Trophoblast cell (in vitro differentiated cells and primary cell): Measurements from ENCODE around the gene MOV10.
A peak's percentile ranks its signal among the peaks of the same experiment; 100 is the strongest.

ENCODE experiments used
- DNase-seq, 2 donors: peaks; one replicate each; pipeline ENCODE4 v3.0.0-alpha.2; 2016
- H2AFZ ChIP-seq: 2 replicates; pipeline ENCODE4 v1.6.1; 2013; ENCODE audit warnings: low read length, moderate library complexity, mild to moderate bottlenecking; ENCODE audit not compliant: insufficient read depth, poor library complexity
- H2AK5ac ChIP-seq: 2 replicates; pipeline ENCODE4 v1.6.1; 2013; ENCODE audit warnings: mild to moderate bottlenecking, low read length
- H2BK120ac ChIP-seq: 2 replicates; pipeline ENCODE4 v1.6.1; 2013; ENCODE audit warnings: low read length, mild to moderate bottlenecking, moderate library complexity; ENCODE audit not compliant: insufficient read depth, poor library complexity
- H2BK12ac ChIP-seq: 2 replicates; pipeline ENCODE4 v1.6.1; 2013; ENCODE audit warnings: mild to moderate bottlenecking, low read length, moderate library complexity
- H2BK5ac ChIP-seq: 2 replicates; pipeline ENCODE4 v1.6.1; 2013; ENCODE audit warnings: low read length, low read depth, moderate library complexity, mild to moderate bottlenecking; ENCODE audit not compliant: poor library complexity
- H3K14ac ChIP-seq: 2 replicates; pipeline ENCODE4 v1.6.1; 2013; ENCODE audit warnings: mild to moderate bottlenecking, low read length
- H3K18ac ChIP-seq: 2 replicates; pipeline ENCODE4 v1.6.1; 2013; ENCODE audit warnings: mild to moderate bottlenecking, low read length
- H3K23ac ChIP-seq: 2 replicates; pipeline ENCODE4 v1.6.1; 2013; ENCODE audit warnings: low read length
- H3K27ac ChIP-seq: 2 replicates; pipeline ENCODE4 v1.5.1; 2013; ENCODE audit warnings: low read depth, mild to moderate bottlenecking, inconsistent platforms, low read length, moderate library complexity
- H3K27me3 ChIP-seq: 2 replicates; pipeline ENCODE4 v1.6.1; 2013; ENCODE audit warnings: inconsistent platforms, mild to moderate bottlenecking, low read length, moderate library complexity; ENCODE audit not compliant: insufficient read depth
- H3K36me3 ChIP-seq, 2 experiments: 1 replicate in 1 of 2; 2 replicates in 1 of 2; pipeline ENCODE4 v1.6.1; 2013; ENCODE audit warnings: low read length in 2 of 2, mild to moderate bottlenecking in 2 of 2, moderate library complexity in 1 of 2; ENCODE audit not compliant: insufficient read depth in 2 of 2, control insufficient read depth in 1 of 2
- H3K4ac ChIP-seq: 2 replicates; pipeline ENCODE4 v1.6.1; 2013; ENCODE audit warnings: low read depth, mild to moderate bottlenecking, low read length, moderate library complexity
- H3K4me1 ChIP-seq, 2 experiments: 1 replicate in 1 of 2; 2 replicates in 1 of 2; pipeline ENCODE4 v1.6.1; 2013; ENCODE audit warnings: low read length in 2 of 2, mild to moderate bottlenecking in 2 of 2, moderate library complexity in 1 of 2; ENCODE audit not compliant: insufficient read depth in 2 of 2, control insufficient read depth in 1 of 2
- H3K4me2 ChIP-seq: 2 replicates; pipeline ENCODE4 v1.6.1; 2013; ENCODE audit warnings: inconsistent platforms, mild to moderate bottlenecking, low read length, moderate library complexity
- H3K4me3 ChIP-seq: 2 replicates; pipeline ENCODE4 v1.5.1; 2013; ENCODE audit warnings: mild to moderate bottlenecking, low read depth, low read length, inconsistent platforms
- H3K79me1 ChIP-seq: one replicate; pipeline ENCODE4 v1.6.1; 2013; ENCODE audit warnings: low read length
- H3K79me2 ChIP-seq: 2 replicates; pipeline ENCODE4 v1.6.1; 2013; ENCODE audit warnings: low read length, mild to moderate bottlenecking; ENCODE audit not compliant: control insufficient read depth, insufficient read depth, poor library complexity
- H3K9ac ChIP-seq: 2 replicates; pipeline ENCODE4 v1.6.1; 2013; ENCODE audit warnings: mild to moderate bottlenecking, low read length
- H3K9me3 ChIP-seq: 2 replicates; pipeline ENCODE4 v1.6.1; 2013; ENCODE audit warnings: low read depth, mild to moderate bottlenecking, control low read depth, inconsistent platforms, low read length; ENCODE audit not compliant: insufficient read depth
- H4K12ac ChIP-seq: 2 replicates; pipeline ENCODE4 v1.6.1; 2013; ENCODE audit warnings: low read depth, mild to moderate bottlenecking, low read length, moderate library complexity
- H4K8ac ChIP-seq: 2 replicates; pipeline ENCODE4 v1.6.1; 2013; ENCODE audit warnings: low read depth, mild to moderate bottlenecking, low read length, moderate library complexity
- H4K91ac ChIP-seq: one replicate; pipeline ENCODE4 v1.6.1; 2013; ENCODE audit warnings: low read depth, mild to moderate bottlenecking, low read length, moderate library complexity
- WGBS: extraction: QIAGEN DNeasy Blood & Tissue Kit; methylation state at CpG from one replicate; pipeline ENCODE4 v1.1.7; 2013; ENCODE audit warnings: missing lambda C conversion rate; ENCODE audit not compliant: insufficient read length, insufficient coverage; ENCODE audit errors: extremely low coverage; 5-methylcytosine and 5-hydroxymethylcytosine counted together

MOV10 gene

DNA sequence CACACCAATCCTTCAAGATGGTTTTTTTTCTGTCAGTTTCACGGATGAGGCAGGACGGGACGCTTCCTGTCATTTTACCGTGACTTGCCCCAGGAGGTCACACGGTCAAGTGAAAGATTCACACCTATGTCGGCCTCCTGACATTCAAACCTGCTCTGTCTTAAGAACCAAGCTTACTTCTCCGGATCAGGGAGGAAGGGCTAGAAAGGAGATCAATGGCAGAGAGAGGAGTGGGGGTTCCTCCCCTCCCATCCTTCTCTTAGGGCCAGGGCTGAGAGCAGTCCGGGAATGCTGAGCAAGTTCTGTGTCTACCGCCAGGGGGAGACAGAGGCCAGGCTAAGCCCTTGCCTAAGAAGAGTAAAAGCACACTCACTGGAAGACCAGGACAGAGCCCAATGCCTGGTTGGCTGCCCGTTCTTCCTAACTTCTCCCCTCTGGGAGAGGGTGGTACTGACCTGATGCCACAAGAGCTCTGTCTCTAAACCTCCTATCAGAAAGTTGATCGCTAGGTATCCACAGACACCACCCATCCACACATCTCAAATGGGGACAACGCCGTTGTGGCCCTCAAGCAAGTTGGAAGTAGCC lies 41.8 kb downstream of the MOV10 start:
- Histone ChIP-seq H3K36me3 (no peaks in the 10 kb centered on the region), H3K4me1 (peaks cover 8 to 17% of the 10 kb centered on the region in 2 experiments), H3K9me3 (no peaks in the 10 kb centered on the region), H3K79me1 (no peaks in the 10 kb centered on the region), H4K8ac (no peak overlapping the region), H2AK5ac (no peak overlapping the region), H2BK12ac (peak overlapping the region; percentile 5), H3K4me2 (peak overlapping the region; percentile 99), H3K79me2 (no peaks in the 10 kb centered on the region), H3K23ac (no peak overlapping the region), H2BK5ac (no peak overlapping the region), H3K4me3 (no peak overlapping the region), H4K12ac (no peak overlapping the region), H3K14ac (no peak overlapping the region), H2BK120ac (no peak overlapping the region), H3K4ac (no peak overlapping the region), H3K18ac (no peak overlapping the region), H3K27ac (no peak overlapping the region), H4K91ac (no peak overlapping the region), H3K27me3 (no peaks in the 10 kb centered on the region), H2AFZ (no peak overlapping the region), H3K9ac (no peak overlapping the region)
- no CpG with 5 or more reads among the region's 13 CpGs for WGBS
- peak; percentile 92 to 98 for DNase-seq

DNA sequence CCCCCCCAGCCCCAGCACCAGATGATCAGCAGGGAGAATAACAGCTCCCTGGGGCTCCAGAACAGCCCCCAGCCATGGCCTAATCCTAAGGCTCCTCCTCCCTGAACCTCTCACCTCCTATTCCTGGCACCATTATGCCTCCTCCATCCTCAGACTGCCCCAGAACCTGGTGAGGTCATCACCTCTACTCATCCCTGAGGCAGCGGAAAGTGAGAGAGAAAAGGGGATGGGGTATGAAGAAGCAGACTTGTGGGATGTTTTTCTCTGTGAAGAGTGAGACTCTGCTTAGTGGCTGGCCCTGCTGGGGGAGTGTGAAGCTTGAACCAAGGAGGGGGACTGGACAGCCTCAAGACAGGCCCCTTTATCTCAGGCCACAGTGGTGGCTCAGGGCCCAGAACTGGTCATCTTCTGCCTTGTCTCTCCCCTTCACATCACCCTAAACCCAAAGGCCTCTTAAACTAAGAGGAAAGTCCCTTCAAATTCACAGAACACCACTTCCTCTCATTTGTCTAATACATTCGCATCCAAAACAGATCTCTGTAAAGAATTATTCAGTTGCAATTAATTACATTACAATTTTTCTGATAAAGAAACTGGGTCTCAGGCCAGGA lies 42.9 kb downstream of the MOV10 start:
- H3K14ac ChIP-seq, result no peak overlapping the region
- no peak for DNase-seq
- H3K4me2 ChIP-seq, result no peak overlapping the region
- no peaks in the 10 kb centered on the region for H3K79me2 ChIP-seq
- H3K9me3 ChIP-seq, result no peaks in the 10 kb centered on the region
- no peak overlapping the region for H2AK5ac ChIP-seq
- no peaks in the 10 kb centered on the region for H3K27me3 ChIP-seq
- no peak overlapping the region for H3K4me3 ChIP-seq
- no peak overlapping the region for H2BK12ac ChIP-seq
- no peak overlapping the region for H3K23ac ChIP-seq
- no peaks in the 10 kb centered on the region for H3K36me3 ChIP-seq
- no CpG with 5 or more reads among the region's 2 CpGs for WGBS
- no peak overlapping the region for H4K91ac ChIP-seq
- peaks cover 12 to 18% of the 10 kb centered on the region in 2 experiments for H3K4me1 ChIP-seq
- no peak overlapping the region for H4K8ac ChIP-seq
- H2BK120ac ChIP-seq, result no peak overlapping the region
- H3K18ac ChIP-seq, result no peak overlapping the region
- H3K9ac ChIP-seq, result no peak overlapping the region
- no peak overlapping the region for H3K27ac ChIP-seq
- no peak overlapping the region for H2BK5ac ChIP-seq
- H2AFZ ChIP-seq, result no peak overlapping the region
- no peak overlapping the region for H3K4ac ChIP-seq
- no peaks in the 10 kb centered on the region for H3K79me1 ChIP-seq
- H4K12ac ChIP-seq, result no peak overlapping the region

DNA sequence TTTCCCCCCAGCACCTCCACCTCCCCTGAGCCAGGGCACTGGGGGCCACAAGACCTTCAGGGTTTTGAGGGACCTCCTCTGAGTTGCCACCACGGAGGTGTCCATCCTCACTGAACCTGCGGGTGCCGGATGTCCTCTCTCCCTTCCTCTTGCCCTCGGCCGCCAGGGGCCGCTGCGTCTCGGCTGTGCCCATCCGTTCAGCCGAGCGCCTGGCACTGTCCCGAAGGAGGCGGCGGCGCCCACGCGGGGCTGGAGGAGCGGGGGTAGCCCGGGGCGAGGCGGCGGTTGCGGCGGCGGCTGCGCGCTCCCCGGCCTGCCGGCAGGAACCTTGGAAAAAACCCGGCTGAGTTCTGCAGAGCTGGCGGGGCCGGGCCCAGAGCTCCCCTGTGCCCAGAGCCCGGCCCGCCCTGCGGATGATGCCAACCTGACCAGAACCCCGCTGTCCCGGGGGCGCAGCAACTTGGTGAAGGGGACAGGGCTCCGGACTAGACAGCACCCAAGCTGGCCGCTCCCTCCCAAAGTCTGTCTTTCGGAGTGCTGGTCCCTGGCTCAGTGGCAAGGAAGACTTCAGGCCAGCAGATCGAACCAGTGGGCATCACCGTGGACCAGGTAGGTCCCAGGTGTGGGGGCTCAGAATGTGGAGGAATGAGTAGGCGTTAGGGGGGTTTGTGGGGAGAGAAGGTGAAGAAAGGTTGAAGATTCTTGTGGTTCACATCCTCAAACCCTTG lies 44.4 kb downstream of the MOV10 start:
- no peaks in the 10 kb centered on the region for H3K79me1 ChIP-seq
- DNase-seq, result peak; percentile 61 to 84
- no peak overlapping the region for H3K27ac ChIP-seq
- H4K12ac ChIP-seq, result no peak overlapping the region
- H2BK120ac ChIP-seq, result no peak overlapping the region
- H2AK5ac ChIP-seq, result no peak overlapping the region
- H3K36me3 ChIP-seq, result no peaks in the 10 kb centered on the region
- no peak overlapping the region for H3K14ac ChIP-seq
- 100% methylated on average over 1 of the region's 44 CpGs for WGBS
- peak overlapping the region; percentile 44 for H3K4me2 ChIP-seq
- no peak overlapping the region for H4K91ac ChIP-seq
- no peak overlapping the region for H3K4ac ChIP-seq
- H3K4me1 ChIP-seq, result peaks cover 19 to 20% of the 10 kb centered on the region in 2 experiments
- no peak overlapping the region for H3K9ac ChIP-seq
- H3K79me2 ChIP-seq, result no peaks in the 10 kb centered on the region
- H3K4me3 ChIP-seq, result no peak overlapping the region
- H2BK5ac ChIP-seq, result no peak overlapping the region
- H3K27me3 ChIP-seq, result no peaks in the 10 kb centered on the region
- H3K23ac ChIP-seq, result no peak overlapping the region
- peak overlapping the region; percentile 15 for H4K8ac ChIP-seq
- peak overlapping the region; percentile 23 for H2AFZ ChIP-seq
- no peak overlapping the region for H2BK12ac ChIP-seq
- H3K18ac ChIP-seq, result no peak overlapping the region
- H3K9me3 ChIP-seq, result no peaks in the 10 kb centered on the region

DNA sequence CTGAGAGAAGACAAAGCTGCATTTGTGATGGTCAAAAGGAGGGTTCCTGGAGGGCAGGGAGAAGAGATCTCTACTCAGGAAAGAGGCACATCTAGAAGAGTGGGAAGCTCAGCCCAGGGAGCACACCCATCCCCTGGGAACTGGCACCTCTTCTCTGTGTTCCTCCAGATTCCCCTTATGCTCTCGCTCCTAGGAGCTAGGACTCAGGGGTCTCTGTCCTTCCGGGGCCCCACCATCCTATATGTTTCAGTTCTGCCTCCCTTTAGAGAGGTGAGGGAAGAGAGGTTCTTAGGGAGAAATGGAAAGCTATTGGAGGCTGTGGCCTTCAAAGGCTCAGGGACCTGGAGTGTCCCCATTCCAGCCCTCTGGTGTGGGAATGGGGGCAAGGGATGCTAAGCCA lies 45.2 kb downstream of the MOV10 start:
- Histone ChIP-seq H3K4me2 (no peak overlapping the region), H2BK5ac (no peak overlapping the region), H3K79me2 (no peaks in the 10 kb centered on the region), H4K12ac (no peak overlapping the region), H3K9ac (no peak overlapping the region), H2BK120ac (no peak overlapping the region), H3K9me3 (no peaks in the 10 kb centered on the region), H2AK5ac (no peak overlapping the region), H3K23ac (no peak overlapping the region), H3K27me3 (no peaks in the 10 kb centered on the region), H2AFZ (no peak overlapping the region), H3K79me1 (no peaks in the 10 kb centered on the region), H3K4me3 (no peak overlapping the region), H3K4me1 (peaks cover 11 to 13% of the 10 kb centered on the region in 2 experiments), H3K36me3 (no peaks in the 10 kb centered on the region), H4K8ac (no peak overlapping the region), H3K18ac (no peak overlapping the region), H3K14ac (no peak overlapping the region), H3K27ac (no peak overlapping the region), H4K91ac (no peak overlapping the region), H2BK12ac (no peak overlapping the region), H3K4ac (no peak overlapping the region)
- no CpG with 5 or more reads among the region's 2 CpGs for WGBS
- DNase-seq, result no peak
